Measurements from ENCODE around the gene PDE8A.

PDE8A gene

GRCh38 chr15:85097250-85097649 is 115.6 kb downstream of the PDE8A start:
- no peak for DNase-seq

- no peak for DNase-seq
Measured at GRCh38 chr15:85097725-85098124, 116.1 kb downstream of the PDE8A start.

- DNase-seq = no peak
Measured at GRCh38 chr15:85099195-85099803, 117.6 kb downstream of the PDE8A start.

GRCh38 chr15:85100186-85100937 is 118.7 kb downstream of the PDE8A start:
- DNase-seq = no peak

- no peak for DNase-seq
Measured at GRCh38 chr15:85104584-85104983, 122.9 kb downstream of the PDE8A start.

- no peak for DNase-seq
Measured at GRCh38 chr15:85108136-85108535, 126.5 kb downstream of the PDE8A start.

- no peak for DNase-seq
Measured at GRCh38 chr15:85109333-85109732, 127.7 kb downstream of the PDE8A start.

- no peak for DNase-seq
Measured at GRCh38 chr15:85112997-85113396, 131.3 kb downstream of the PDE8A start.

GRCh38 chr15:85114886-85115285 is 133.2 kb downstream of the PDE8A start:
- no peak for DNase-seq

GRCh38 chr15:85116066-85116465 is 134.4 kb downstream of the PDE8A start:
- no peak for DNase-seq

GRCh38 chr15:85116494-85116893 is 134.8 kb downstream of the PDE8A start:
- DNase-seq = no peak

GRCh38 chr15:85116925-85117646 is 135.4 kb downstream of the PDE8A start:
- DNase-seq = no peak

- no peak for DNase-seq
Measured at GRCh38 chr15:85118173-85118572, 136.5 kb downstream of the PDE8A start.

- no peak for DNase-seq
Measured at GRCh38 chr15:85118581-85118980, 136.9 kb downstream of the PDE8A start.

GRCh38 chr15:85120351-85121113 is 138.9 kb downstream of the PDE8A start:
- no peak for DNase-seq

- no peak for DNase-seq
Measured at GRCh38 chr15:85124173-85124572, 142.5 kb downstream of the PDE8A start.

- no peak for DNase-seq
Measured at GRCh38 chr15:85125056-85125661, 143.5 kb downstream of the PDE8A start.

- DNase-seq = no peak
Measured at GRCh38 chr15:85128621-85129020, 147.0 kb downstream of the PDE8A start.

GRCh38 chr15:85129881-85130280 is 148.2 kb downstream of the PDE8A start:
- DNase-seq = no peak

- no peak for DNase-seq
Measured at GRCh38 chr15:85131915-85132314, 150.3 kb downstream of the PDE8A start.

- no peak for DNase-seq
Measured at GRCh38 chr15:85133709-85134108, 152.1 kb downstream of the PDE8A start.

- DNase-seq = peak; percentile 74
Measured at GRCh38 chr15:85137489-85138168, 156.0 kb downstream of the PDE8A start.

Data from NCI-H146 (cell line).